Stimulated activated CD8-positive, alpha-beta memory T cell treated with anti-CD3 and anti-CD28 coated beads, Interleukin-15, amount 100 ng/mL, for 4 hours (primary cell): ENCODE measurements around the gene ZNF646.
"Not testable (repeated sequence)": the region's sequence is repeated elsewhere in the genome, so short reads cannot be mapped to it uniquely, and the experiment has no call there.

Experiments
- DNase-seq, 2 donors: peaks; one replicate each; pipeline ENCODE4 v3.0.0-alpha.2; 2020; ENCODE audit warnings: low read depth in 2 of 2

ZNF646 gene

GRCh38 chr16:31083981-31084380 is 9.8 kb downstream of the ZNF646 start:
- DNase-seq, result no peak

- DNase-seq, result no peak
These were observed 10.5 kb downstream of the ZNF646 start for GRCh38 chr16:31084584-31085302.

- no peak for DNase-seq
These were observed 11.2 kb downstream of the ZNF646 start for GRCh38 chr16:31085411-31085810.

- DNase-seq, result no peak
These were observed 11.8 kb downstream of the ZNF646 start for GRCh38 chr16:31085873-31086628.

GRCh38 chr16:31086629-31086906 is 12.3 kb downstream of the ZNF646 start:
- DNase-seq, result no peak

GRCh38 chr16:31087481-31087880 is 13.3 kb downstream of the ZNF646 start:
- no peak for DNase-seq

- DNase-seq, result no peak
These were observed 13.7 kb downstream of the ZNF646 start for GRCh38 chr16:31087971-31088370.

- DNase-seq, result no peak
These were observed 14.4 kb downstream of the ZNF646 start, which contains the start of gene PRSS53 for GRCh38 chr16:31088459-31089183. Gene PRSS53 (minus strand): TSS chr16:31088943. CDS start chr16:31088809, 134 bp downstream.

- DNase-seq, result no peak
These were observed 15.0 kb downstream of the ZNF646 start for GRCh38 chr16:31089199-31089598.

- no peak for DNase-seq
These were observed 16.3 kb downstream of the ZNF646 start for GRCh38 chr16:31090540-31090939.

GRCh38 chr16:31092330-31092729 is 18.1 kb downstream of the ZNF646 start:
- no peak for DNase-seq

GRCh38 chr16:31093132-31093703 is 19.0 kb downstream of the ZNF646 start:
- DNase-seq, result no peak

- DNase-seq, result no peak
These were observed 19.8 kb downstream of the ZNF646 start for GRCh38 chr16:31094088-31094423.

- DNase-seq, result peak; percentile 62 to 70
These were observed 20.4 kb downstream of the ZNF646 start, which contains the start of gene VKORC1 for GRCh38 chr16:31094424-31095120. Gene VKORC1 (minus strand): TSS chr16:31094797. CDS start chr16:31094729, 68 bp downstream.

- no peak for DNase-seq
These were observed 25.8 kb downstream of the ZNF646 start for GRCh38 chr16:31099860-31100638.

- DNase-seq, result not testable (repeated sequence)
These were observed 26.8 kb downstream of the ZNF646 start for GRCh38 chr16:31100876-31101641.

GRCh38 chr16:31105677-31106213 is 31.5 kb downstream of the ZNF646 start:
- DNase-seq, result peak; percentile 56 to 58

GRCh38 chr16:31106509-31107464 is 32.6 kb downstream of the ZNF646 start:
- DNase-seq, result no peak

- no peak for DNase-seq
These were observed 33.2 kb downstream of the ZNF646 start for GRCh38 chr16:31107465-31107867.
